Measurements from ENCODE around the gene BDKRB2.

GRCh38 chr14:96191353-96191752, 13.3 kb upstream of the BDKRB2 start:
- TF ChIP-seq ZFP30 (CRISPR knock-in tag; IDR thresholded peaks at IDR 0.05) (no peak), ESRRG (CRISPR knock-in tag; IDR thresholded peaks at IDR 0.05) (no peak), CSDC2 (CRISPR knock-in tag; IDR thresholded peaks at IDR 0.05) (no peak), GLIS3 (CRISPR knock-in tag; IDR thresholded peaks at IDR 0.05) (no peak), PATZ1 (CRISPR knock-in tag; IDR thresholded peaks at IDR 0.05; ENCODE audit: borderline replicate concordance) (no peak), RARB (CRISPR knock-in tag; IDR thresholded peaks at IDR 0.05) (no peak), ARNTL (CRISPR knock-in tag; IDR thresholded peaks at IDR 0.05; ENCODE audit: borderline replicate concordance, low read depth) (no peak)

All from SK-N-SH treated with all-trans-retinoic acid at 6 μM for 48 hours (cell line).